GM23338 (cell line): ENCODE measurements around the gene ARL14EP. TPM values are rescaled to one million over a fixed set of nuclear protein-coding genes. Genes with fewer than 3 reads are reported as not detected.

ENCODE experiments used
- ATAC-seq: fragments of 200-7000 bp; cut with Tn5 transposase; 3 replicates; pipeline ENCODE4 v1.9.1; 2020
- DNase-seq: peaks from one replicate; pipeline ENCODE4 v3.0.0-alpha.2; 2015; ENCODE audit warnings: low spot score
- H2AFZ ChIP-seq: fragments of 200-600 bp; sonication (generic); 2 replicates; pipeline ENCODE4 v1.8.0; 2016; ENCODE audit warnings: antibody characterized with exemption, mild to moderate bottlenecking, moderate library complexity
- H3F3A ChIP-seq: fragments of 200-600 bp; sonication (generic); replicated peaks from 2 replicates; pipeline ENCODE4 v1.8.0; 2017; ENCODE audit warnings: antibody characterized with exemption, mixed run types, low read depth
- H3K27ac ChIP-seq: fragments of 200-600 bp; sonication (generic); 2 replicates; pipeline ENCODE4 v1.6.1; 2016; ENCODE audit warnings: low read depth
- H3K27me3 ChIP-seq: fragments of 200-600 bp; sonication (generic); 2 replicates; pipeline ENCODE4 v1.8.0; 2016; ENCODE audit warnings: mild to moderate bottlenecking, mixed run types, moderate library complexity; ENCODE audit not compliant: insufficient read depth
- H3K36me3 ChIP-seq: fragments of 200-600 bp; sonication (generic); 2 replicates; pipeline ENCODE4 v1.8.0; 2016; ENCODE audit warnings: mild to moderate bottlenecking; ENCODE audit not compliant: insufficient read depth
- H3K4me1 ChIP-seq: fragments of 200-600 bp; sonication (generic); 2 replicates; pipeline ENCODE4 v1.8.0; 2016; ENCODE audit warnings: mild to moderate bottlenecking, moderate library complexity; ENCODE audit not compliant: insufficient read depth
- H3K4me2 ChIP-seq: fragments of 200-600 bp; sonication (generic); 2 replicates; pipeline ENCODE4 v1.7.1; 2017; ENCODE audit warnings: mixed run types
- H3K4me3 ChIP-seq: fragments of 200-600 bp; sonication (generic); 2 replicates; pipeline ENCODE4 v1.6.1; 2016; ENCODE audit warnings: mixed run types
- H3K79me2 ChIP-seq: fragments of 200-600 bp; sonication (generic); replicated peaks from 2 replicates; pipeline ENCODE4 v1.8.0; 2017; ENCODE audit warnings: mild to moderate bottlenecking; ENCODE audit not compliant: insufficient read depth
- H3K9me2 ChIP-seq: fragments of 200-600 bp; sonication (generic); 2 replicates; pipeline ENCODE4 v1.8.0; 2017; ENCODE audit not compliant: insufficient read depth
- H4K20me1 ChIP-seq: fragments of 200-600 bp; sonication (generic); replicated peaks from 2 replicates; pipeline ENCODE4 v1.8.0; 2017; ENCODE audit warnings: mild to moderate bottlenecking; ENCODE audit not compliant: insufficient read depth
- H3K27ac Mint-ChIP-seq: 2 replicates; pipeline ENCODE4 v1.8.0; 2020; ENCODE audit warnings: inconsistent platforms, mild to moderate bottlenecking, moderate library complexity, mixed read lengths
- H3K27me3 Mint-ChIP-seq: 3 replicates; pipeline ENCODE4 v1.8.0; 2022; ENCODE audit warnings: low read depth, mild to moderate bottlenecking, moderate library complexity, mixed read lengths, inconsistent platforms; ENCODE audit not compliant: insufficient read depth, poor library complexity
- H3K36me3 Mint-ChIP-seq: 3 replicates; pipeline ENCODE4 v1.8.0; 2021; ENCODE audit warnings: low read depth, mild to moderate bottlenecking, inconsistent platforms, moderate library complexity, mixed read lengths
- H3K4me1 Mint-ChIP-seq: 3 replicates; pipeline ENCODE4 v1.8.0; 2020; ENCODE audit warnings: mild to moderate bottlenecking, inconsistent platforms, mixed read lengths
- H3K4me3 Mint-ChIP-seq: 3 replicates; pipeline ENCODE4 v1.8.0; 2021; ENCODE audit warnings: moderate library complexity, mild to moderate bottlenecking, inconsistent platforms, mixed read lengths
- H3K9me3 Mint-ChIP-seq: 3 replicates; pipeline ENCODE4 v1.8.0; 2020; ENCODE audit warnings: moderate library complexity, mild to moderate bottlenecking, inconsistent platforms, mixed read lengths
- CREB1 ChIP-seq: fragments of 250-450 bp; sonication (Bioruptor Pico); IDR thresholded peaks from 2 replicates; pipeline ENCODE4 v1.5.0; 2020; ENCODE audit warnings: low read depth, mild to moderate bottlenecking, moderate library complexity
- CTCF ChIP-seq, 2 experiments: fragments of 200-600 bp in 1 of 2; sonication (generic) in 1 of 2; conservative IDR thresholded peaks; 2 replicates each; pipeline versions ENCODE4 v1.5.1 to v1.6.1; 2016 to 2017; ENCODE audit warnings: antibody characterized with exemption in 2 of 2, low read depth in 2 of 2, mild to moderate bottlenecking in 2 of 2, moderate library complexity in 1 of 2
- ETS1 ChIP-seq: IDR thresholded peaks from 2 replicates; pipeline ENCODE4 v1.6.1; 2016; ENCODE audit warnings: antibody characterized with exemption
- EZH2 ChIP-seq: fragments of 200-600 bp; sonication (generic); IDR thresholded peaks from one replicate; pipeline ENCODE4 v1.8.0; 2017; ENCODE audit warnings: antibody characterized with exemption, mild to moderate bottlenecking, low read depth; ENCODE audit not compliant: unreplicated experiment
- EZH2phosphoT487 ChIP-seq: fragments of 200-600 bp; sonication (generic); IDR thresholded peaks from one replicate; pipeline ENCODE4 v1.8.1; 2018; ENCODE audit warnings: antibody characterized with exemption; ENCODE audit not compliant: unreplicated experiment
- JUNB ChIP-seq: IDR thresholded peaks from one replicate; pipeline ENCODE4 v1.6.1; 2016; ENCODE audit warnings: antibody characterized with exemption; ENCODE audit not compliant: unreplicated experiment
- NANOG ChIP-seq: IDR thresholded peaks from 2 replicates; pipeline ENCODE4 v1.6.1; 2016; ENCODE audit warnings: antibody characterized with exemption, borderline replicate concordance
- STAT1 ChIP-seq: IDR thresholded peaks from one replicate; pipeline ENCODE4 v1.6.1; 2016; ENCODE audit warnings: antibody characterized with exemption; ENCODE audit not compliant: unreplicated experiment
- ZNF114 ChIP-seq: fragments of 250-450 bp; sonication (Bioruptor Pico); IDR thresholded peaks from 2 replicates; pipeline ENCODE4 v1.5.0; 2020; ENCODE audit warnings: mild to moderate bottlenecking, moderate library complexity
- ZNF331 ChIP-seq: fragments of 250-450 bp; sonication (Bioruptor Pico); IDR thresholded peaks from 2 replicates; pipeline ENCODE4 v1.5.0; 2020; ENCODE audit warnings: low read depth, mild to moderate bottlenecking, moderate library complexity
- ZNF462 ChIP-seq: fragments of 250-450 bp; sonication (Bioruptor Pico); IDR thresholded peaks from 2 replicates; pipeline ENCODE4 v1.5.0; 2020; ENCODE audit warnings: mild to moderate bottlenecking, moderate library complexity
- polyA plus RNA-seq: library from polyadenylated mRNA; unstranded; fragments of >200 nt; fragmentation: Nextera tagmentation; extraction: Ambion mirVana; gene quantifications from 2 replicates; pipeline ENCODE4 v1.2.1, GENCODE V29; 2016
- total RNA-seq: library from RNA; depleted of rRNA; stranded (reverse); fragments of >200 nt; shearing (Covaris generic); gene quantifications from 2 replicates; pipeline ENCODE4 v1.2.3, GENCODE V29; 2014
- TF ChIP-seq, protein P1 (sequence below): IDR thresholded peaks from one replicate; pipeline ENCODE4 v1.6.1; 2018; ENCODE audit warnings: antibody characterized with exemption; ENCODE audit not compliant: unreplicated experiment

Gene ARL14EP
- total and polyA plus RNA-seq, 2 experiments from 2014 or later = 33.4 to 62.0 TPM

DNA sequence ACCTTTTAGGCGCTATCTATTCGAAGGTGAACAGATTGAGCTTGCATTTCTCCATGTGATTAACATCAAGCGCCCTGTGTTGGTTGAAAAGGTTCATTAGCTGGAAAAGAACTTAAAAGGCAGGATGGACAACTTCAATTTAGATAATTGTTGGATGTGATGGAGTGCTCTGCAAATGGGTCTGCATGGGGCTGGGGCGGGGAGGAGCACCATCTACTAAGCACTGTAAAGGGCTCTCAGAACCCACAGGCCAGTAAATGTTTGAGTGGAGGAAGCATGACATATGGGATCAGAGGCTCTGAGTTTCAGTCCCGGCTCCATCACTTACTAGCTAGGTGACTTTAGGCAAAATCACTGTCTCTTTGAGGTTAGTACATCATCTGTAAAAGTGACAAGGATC is 28.2 kb downstream of the ARL14EP start:
- peaks cover 8% of the 10 kb centered on the region for H3K4me1 Mint-ChIP-seq
- no peak for TF ChIP-seq NANOG
- TF ChIP-seq ZNF462 (CRISPR knock-in tag) = no peak
- no peak for TF ChIP-seq STAT1
- TF ChIP-seq CREB1 (CRISPR knock-in tag) = no peak
- no peak for TF ChIP-seq JUNB
- no peak for TF ChIP-seq EZH2phosphoT487
- no peak for TF ChIP-seq ETS1
- no peak for TF ChIP-seq ZNF114
- TF ChIP-seq CTCF (conservative IDR thresholded peaks at IDR 0.05; ENCODE audit: low read depth in 2 of 2) = no peak
- TF ChIP-seq EZH2 = no peak
- TF ChIP-seq, protein P1, sequence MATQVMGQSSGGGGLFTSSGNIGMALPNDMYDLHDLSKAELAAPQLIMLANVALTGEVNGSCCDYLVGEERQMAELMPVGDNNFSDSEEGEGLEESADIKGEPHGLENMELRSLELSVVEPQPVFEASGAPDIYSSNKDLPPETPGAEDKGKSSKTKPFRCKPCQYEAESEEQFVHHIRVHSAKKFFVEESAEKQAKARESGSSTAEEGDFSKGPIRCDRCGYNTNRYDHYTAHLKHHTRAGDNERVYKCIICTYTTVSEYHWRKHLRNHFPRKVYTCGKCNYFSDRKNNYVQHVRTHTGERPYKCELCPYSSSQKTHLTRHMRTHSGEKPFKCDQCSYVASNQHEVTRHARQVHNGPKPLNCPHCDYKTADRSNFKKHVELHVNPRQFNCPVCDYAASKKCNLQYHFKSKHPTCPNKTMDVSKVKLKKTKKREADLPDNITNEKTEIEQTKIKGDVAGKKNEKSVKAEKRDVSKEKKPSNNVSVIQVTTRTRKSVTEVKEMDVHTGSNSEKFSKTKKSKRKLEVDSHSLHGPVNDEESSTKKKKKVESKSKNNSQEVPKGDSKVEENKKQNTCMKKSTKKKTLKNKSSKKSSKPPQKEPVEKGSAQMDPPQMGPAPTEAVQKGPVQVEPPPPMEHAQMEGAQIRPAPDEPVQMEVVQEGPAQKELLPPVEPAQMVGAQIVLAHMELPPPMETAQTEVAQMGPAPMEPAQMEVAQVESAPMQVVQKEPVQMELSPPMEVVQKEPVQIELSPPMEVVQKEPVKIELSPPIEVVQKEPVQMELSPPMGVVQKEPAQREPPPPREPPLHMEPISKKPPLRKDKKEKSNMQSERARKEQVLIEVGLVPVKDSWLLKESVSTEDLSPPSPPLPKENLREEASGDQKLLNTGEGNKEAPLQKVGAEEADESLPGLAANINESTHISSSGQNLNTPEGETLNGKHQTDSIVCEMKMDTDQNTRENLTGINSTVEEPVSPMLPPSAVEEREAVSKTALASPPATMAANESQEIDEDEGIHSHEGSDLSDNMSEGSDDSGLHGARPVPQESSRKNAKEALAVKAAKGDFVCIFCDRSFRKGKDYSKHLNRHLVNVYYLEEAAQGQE = no peak
- TF ChIP-seq ZNF331 (CRISPR knock-in tag) = no peak
- H3K9me3 Mint-ChIP-seq = no peaks in the 10 kb centered on the region
- Histone ChIP-seq H3K9me2 (peaks cover 3% of the 10 kb centered on the region; the same call in 1 of the 2 replicates), H3K27ac (no peak overlapping the region), H3F3A (no peaks in the 10 kb centered on the region), H3K4me3 (no peak overlapping the region), H3K4me2 (no peak overlapping the region), H3K27me3 (no peaks in the 10 kb centered on the region), H3K79me2 (no peaks in the 10 kb centered on the region), H3K4me1 (0 out of 2 replicates have a peak, but pooled peaks cover 6% of the 10 kb centered on the region), H3K36me3 (no peaks in the 10 kb centered on the region), H2AFZ (no peak overlapping the region), H4K20me1 (no peaks in the 10 kb centered on the region)
- H3K27me3 Mint-ChIP-seq = peaks cover 2% of the 10 kb centered on the region
- no peak overlapping the region for H3K4me3 Mint-ChIP-seq
- DNase-seq = no peak
- no peaks in the 10 kb centered on the region; the same call in 1 of the 3 replicates for H3K36me3 Mint-ChIP-seq
- H3K27ac Mint-ChIP-seq = no peak overlapping the region
- no peak for ATAC-seq
